Hippocampal formation (tissue), 2 donors: ENCODE data around the gene PRRG4.
"Not testable (repeated sequence)": the region's sequence is repeated elsewhere in the genome, so short reads cannot be mapped to it uniquely, and the experiment has no call there.

ENCODE experiments used
- DNase-seq, 2 donors: peaks; one replicate each; lab custom pipeline; 2025; lab: John Stamatoyannopoulos, UW

Gene PRRG4

DNA sequence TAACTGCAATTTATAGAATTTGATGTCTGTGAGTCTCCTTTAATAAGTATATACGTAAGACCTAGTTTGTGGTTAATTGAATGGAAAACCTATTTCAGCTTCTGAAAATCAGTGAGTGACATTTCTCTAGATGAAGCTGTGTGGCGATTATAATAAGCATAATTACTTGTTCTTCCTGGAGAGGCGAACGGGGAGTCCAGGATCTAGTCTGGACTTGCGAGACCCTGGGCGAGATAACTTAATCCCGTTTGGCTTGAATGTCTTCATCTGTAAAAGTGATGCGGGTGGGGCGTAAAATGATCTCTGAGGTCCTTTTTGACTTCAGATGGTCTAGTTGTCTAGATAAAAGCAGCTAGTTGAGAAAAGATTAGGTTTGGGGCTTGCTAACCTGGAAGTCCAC is 1.1 kb downstream of the PRRG4 start:
- DNase-seq, result no peak

DNA sequence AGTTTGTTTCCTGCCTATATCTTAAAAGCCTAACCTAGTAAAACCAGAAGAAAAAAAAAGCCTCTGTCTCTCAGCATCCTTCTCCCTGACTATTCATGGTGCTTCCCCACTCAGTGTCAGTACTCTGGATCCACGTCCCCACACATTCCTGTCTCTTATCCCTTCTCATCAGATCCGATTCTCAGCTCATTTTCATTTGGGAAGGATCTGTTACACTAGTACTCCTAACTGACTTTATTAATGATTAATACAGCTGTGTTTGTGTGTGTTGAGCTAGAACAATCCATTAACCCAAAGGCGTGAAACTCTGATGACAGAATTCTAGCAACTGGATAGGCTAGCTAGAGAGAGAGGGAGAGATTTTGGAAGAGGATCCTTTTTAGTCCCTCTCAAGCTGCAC is 1.5 kb downstream of the PRRG4 start:
- no peak for DNase-seq

DNA sequence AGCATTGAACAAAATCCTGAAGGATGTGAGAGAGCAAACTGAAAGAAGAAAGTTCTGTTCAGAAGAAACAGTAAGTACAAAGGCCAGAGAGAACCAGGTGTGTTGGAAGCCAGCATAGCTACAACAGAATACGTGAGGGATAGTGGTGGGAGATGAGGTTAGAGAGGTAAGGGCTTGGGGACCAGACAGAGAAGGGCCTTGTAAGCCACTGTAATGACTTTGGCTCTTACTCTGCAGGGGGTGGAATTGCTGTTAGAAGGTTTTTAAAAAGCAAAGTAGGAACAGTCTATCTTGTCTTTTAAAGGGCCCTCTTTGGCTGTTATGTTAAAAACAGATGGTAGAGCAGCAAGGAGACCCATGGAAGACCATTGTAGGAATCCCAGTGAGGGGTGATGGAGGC is 4.2 kb downstream of the PRRG4 start:
- DNase-seq, result no peak

DNA sequence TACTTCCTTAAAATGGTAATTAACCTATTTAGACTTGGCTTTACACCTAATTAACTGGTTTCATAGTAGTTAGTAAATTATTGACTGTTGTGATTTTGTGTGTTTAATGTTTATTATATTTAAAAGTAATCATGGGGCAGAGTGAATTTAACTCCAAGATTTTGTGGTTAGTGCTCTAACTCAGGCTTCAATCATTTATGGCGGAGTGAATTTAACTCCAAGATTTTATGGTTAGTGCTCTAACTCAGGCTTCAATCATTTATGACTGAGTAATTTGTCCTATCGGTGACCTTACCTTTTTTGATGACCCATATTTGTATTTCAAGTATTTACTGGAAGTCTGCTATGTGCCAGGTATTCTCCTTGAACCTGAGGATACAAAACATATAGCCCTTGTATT is 7.2 kb downstream of the PRRG4 start:
- DNase-seq, result no peak

DNA sequence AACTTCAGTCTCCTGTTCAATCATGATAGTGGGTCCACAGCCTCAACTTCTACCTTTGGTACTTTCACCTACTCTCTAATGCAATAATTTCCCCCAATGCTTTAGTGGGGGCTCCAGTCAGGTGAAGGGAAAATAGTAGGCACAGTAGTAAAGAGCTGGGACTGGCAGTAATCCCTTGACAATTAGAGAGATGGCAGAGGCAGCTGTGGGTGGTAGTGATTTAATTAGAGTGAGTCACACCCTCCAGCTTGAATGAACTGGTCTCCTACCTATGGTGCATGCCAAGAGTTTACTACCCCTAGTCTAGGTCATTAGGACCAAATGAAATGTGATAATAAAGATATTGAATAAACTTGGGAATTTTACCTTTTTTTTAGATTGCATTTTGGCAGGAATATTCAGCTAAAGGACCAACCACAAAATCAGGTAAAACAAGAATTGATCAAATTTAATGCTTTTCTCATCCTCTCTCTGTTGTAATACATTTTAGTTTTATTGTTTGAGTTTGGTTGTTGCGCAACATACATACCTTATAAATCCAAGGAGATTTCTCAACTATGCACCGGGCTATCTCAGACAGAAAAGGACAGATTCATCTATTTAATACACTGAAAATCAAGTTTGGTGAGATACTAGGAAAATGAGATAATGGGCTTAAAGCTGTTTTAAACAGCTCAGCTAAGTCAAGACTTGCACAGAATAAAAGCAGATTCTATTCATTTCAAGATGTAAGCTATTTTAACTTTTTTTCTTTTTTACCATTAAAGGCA is 9.0 kb downstream of the PRRG4 start:
- DNase-seq, result no peak

DNA sequence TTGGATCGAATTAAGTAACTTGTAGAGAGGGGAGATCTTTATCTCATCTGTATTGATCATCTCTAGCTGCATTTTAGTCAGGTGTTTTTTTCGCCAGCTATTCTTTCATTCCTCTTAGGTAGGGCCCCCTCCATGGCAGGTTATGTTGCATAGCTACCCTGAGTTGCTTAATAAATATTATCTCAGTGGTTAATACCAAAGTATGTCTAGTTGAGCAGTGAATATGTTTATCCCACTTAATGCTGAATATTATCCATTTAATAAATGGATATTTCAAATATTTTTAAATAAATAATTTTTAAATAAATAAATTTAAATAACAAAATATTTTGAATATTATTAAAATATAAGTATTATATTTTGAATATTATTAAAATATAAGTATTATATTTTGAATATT is 9.6 kb downstream of the PRRG4 start:
- DNase-seq, result no peak

DNA sequence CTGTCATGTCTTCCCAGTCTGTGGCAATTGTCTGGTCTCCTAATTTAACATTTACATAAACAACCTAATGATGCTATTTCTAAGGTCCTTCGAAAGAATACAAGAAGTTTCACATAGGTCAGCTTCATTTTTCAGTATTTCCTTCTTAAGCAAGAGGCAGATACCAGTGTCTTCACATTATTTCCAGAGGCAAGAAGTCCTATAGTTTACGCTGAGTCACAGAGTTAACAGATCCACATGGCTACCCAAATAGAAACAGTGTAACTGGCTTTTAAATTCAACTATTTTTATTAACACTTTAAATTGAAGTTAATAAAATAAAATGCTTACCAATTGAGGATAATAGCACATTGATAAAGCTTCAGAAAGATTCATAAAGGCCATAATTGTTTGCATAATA is 10.9 kb downstream of the PRRG4 start:
- no peak for DNase-seq

DNA sequence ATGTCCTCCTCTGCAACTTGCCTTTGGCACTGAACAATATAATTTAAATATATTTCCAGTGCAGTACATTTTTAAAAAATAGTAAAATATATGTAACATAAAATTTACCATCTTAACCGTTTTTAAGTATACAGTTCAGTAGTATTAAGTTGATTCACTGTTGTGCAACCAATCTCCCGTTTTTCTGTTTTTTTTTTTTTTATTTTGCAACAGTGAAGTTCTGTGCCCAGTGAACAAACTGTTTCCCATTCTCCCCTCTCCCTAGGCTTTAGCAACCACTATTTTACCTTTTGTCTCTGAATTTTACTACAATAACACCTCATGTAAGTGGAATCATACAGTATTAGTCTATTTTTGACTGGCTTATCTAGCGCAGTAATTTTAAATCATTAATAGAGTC is 13.8 kb downstream of the PRRG4 start:
- DNase-seq, result no peak

DNA sequence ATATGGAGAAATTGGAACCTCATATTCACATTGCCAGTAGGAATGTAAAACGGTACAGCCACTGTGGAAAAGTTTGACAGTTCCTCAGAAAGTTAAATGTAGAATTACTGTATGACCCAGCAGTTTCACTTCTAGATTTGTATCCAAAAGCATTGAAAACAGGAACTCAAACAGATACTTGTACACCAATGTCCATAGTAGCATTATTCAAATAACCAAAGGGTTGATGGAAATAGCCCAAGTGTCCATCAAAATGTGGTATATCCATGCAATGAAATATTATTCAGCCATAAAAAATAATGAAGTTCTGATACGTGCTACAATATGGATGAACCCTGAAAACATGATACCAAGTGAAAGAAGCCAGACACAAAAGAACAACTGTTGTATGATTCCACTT is 17.8 kb downstream of the PRRG4 start:
- no peak for DNase-seq

DNA sequence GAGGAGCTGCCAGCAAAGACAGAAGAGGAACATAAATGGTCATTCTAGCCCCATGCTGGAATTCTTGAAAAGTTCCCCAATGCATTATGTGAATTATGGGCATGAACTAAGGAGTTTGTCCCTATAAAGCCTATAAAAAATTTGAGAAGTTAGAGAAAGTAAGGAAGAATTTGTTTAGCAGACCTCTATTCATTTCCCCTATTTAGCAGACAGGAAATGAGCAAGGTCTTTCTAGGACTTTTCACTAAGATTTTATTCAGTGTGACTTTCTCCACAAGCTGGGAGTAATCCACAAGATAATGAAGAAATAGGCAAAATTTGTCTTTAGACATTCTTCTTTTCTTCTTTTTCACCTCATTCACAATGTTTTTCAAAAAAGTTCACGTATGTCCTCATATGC is 20.0 kb downstream of the PRRG4 start:
- DNase-seq, result no peak

DNA sequence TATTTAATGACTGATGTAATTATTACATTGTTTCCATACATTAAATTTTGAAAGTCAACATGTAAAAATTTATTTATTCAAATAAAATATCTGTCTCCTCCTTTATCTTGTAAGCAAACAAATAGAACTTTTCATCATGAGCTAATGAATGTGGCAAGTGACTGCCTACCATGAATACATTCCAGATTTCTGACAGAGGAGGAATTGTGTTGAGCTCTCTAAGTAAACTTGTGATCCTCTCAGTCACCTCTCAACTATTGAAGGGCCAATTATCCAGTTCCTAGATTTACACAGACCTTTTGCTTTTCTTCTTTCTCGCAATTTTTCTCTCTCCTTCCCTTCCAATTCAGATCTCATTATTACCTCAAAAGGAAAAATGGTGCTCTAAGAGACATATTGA is 21.5 kb downstream of the PRRG4 start:
- no peak for DNase-seq

DNA sequence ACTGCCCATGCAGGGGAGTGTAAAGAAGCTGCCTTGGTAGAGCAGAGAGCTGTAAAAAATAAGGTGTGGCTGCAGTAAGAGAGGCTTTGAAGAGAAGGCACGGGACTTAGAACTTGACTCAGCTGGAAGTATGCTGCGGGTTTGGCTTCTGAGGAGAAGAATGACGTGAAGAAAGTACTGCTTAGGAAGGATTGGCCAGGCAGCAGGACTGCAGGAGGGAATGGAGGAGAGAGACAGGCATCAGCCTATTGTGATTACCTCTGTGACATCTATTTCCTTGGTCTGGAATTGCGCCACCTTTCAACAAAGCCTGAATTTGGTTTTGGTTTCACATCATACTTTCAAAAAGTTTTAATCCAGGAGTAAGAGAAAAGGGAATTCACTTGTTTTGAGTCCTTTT is 22.5 kb downstream of the PRRG4 start:
- no peak for DNase-seq

DNA sequence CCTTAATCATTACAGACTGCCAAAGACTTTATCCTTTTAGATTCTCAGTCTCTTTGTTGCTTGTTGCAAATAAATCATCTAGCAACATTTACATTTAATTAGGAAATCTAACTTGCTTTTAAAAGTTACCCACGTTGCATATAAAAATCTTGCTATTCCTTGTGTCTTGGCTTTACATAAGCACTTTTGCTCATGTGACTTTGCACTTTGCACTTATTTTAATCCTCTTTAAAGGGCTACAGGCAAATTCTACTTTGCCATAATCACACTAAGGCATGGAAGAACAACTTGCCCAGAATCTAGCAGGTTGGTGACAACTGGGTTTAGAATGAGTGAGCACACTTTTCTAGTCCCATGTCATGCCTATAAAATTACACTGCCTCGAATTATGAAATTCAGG is 25.9 kb downstream of the PRRG4 start:
- DNase-seq, result no peak

DNA sequence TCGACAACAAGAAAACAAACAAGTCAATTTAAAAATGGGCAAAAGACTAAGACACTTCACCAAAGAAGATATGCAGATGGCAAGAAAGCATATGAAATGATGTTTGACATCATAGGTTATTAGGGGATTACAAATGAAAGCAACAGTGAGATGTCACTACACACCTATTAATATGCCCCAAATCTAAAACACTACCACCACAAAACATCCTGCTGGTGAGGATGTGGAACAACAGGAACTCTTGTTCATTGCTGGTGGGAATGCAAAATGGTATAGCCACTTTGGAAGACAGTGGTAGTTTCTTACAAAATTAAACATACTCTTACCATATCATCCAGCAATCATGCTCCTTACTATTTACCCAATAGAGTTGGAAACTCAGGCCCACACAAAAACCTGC is 29.0 kb downstream of the PRRG4 start:
- DNase-seq, result no peak

DNA sequence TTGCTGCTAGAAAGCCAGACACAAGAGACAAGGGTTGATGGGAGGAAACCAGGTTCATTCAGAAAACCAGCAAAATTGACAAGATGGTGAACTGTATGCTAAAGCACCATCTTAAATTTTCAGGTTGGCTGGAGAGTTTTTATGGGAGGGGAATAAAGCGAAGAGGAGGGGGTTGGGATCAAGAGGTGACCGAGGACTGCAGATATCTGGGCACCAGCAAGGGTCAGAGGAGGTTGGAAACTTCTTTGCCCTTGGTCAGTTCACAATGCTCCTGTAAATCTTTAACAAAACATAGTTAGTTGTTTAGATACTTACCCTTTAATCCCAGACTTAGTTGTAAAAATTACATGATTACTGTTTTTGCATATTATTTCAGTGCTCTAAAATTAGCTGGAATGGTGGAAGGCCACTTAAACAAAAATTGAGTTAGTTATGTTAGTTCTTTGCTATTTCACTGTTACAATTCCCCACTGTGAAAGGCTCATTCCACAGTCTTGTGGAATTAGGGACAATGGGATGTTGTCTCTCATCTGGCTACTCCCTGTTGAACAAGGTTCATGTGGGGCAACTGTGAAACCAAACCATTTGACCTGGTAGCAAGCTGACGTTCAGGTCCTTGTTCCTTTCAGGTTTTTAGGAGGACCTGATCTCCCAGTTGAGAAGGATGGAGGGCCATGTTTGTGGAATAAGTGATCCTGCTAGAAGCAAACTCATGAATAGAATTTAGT is 32.3 kb downstream of the PRRG4 start:
- DNase-seq, result no peak

DNA sequence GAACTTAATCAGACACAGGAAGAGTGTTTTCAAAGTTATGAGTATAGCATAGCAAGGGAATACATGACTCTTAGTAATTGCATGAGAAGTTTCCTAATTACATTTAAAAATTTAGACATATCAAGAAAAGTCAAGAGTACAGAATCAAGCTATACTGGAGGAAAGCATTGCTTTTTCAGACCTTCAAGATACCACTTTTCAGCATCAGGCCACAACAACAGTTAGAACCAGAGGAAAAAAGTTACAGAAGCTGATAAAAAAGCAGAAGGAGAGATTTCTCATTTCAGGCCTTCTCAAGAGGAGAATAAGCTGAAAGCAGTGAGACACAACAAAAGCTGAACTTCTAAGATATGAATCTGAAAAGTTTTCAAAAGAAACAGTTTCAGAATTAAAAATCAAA is 34.8 kb downstream of the PRRG4 start:
- no peak for DNase-seq

DNA sequence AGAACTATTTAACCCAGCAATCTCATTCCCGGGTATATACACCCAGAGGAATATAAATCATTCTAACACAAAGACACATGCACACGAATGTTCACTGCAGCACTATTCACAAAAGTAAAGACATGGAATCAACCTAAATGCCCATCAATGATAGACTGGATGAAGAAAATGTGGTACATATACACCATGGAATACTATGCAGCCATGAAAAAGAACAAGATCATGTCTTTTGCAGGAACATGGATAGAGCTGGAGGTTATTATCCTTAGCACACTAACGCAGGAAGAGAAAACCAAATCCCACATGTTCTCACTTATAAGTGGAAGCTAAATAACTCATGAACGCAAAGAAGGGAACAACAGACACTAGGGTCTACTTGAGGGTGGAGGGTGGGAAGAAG is 39.0 kb downstream of the PRRG4 start:
- DNase-seq, result not testable (repeated sequence)

DNA sequence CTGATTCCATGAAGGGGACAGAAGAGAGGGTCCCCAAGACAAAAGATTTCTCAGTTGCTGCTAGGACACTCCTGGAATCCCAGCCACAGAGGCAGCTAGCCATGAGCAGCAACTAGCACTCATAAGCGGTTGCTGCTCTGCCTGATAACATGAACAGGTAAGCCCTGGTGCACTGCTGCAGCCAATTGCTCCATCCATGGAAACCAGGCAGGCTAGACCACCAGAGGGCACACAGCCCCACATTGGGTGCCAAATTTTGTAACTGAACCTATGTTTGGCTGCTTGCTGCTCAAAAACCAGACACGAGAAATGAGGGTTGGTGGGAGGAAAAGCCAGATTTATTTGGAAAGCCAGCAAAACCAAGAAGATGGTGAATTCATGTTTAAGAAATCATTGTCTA is 40.9 kb downstream of the PRRG4 start:
- DNase-seq, result no peak

DNA sequence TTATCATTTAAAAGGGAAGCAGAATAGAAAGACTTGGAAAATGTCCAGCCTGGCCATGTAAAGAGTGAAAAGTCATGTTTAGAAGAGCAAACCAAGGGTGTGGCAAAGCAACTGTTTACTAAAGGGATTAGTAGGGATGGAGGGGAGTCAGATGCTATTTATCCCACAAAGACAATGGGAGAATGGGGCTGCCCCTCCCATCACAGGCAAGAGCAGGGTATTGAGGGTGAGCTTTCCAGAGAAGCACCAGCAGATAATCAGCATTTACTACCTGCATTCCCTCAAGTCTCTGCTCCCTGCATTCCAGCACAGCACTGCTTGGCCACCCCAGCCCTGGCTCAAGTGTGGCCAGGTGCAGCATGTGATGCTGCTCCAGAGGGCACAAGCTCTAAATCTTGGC is 44.4 kb downstream of the PRRG4 start:
- DNase-seq, result no peak

DNA sequence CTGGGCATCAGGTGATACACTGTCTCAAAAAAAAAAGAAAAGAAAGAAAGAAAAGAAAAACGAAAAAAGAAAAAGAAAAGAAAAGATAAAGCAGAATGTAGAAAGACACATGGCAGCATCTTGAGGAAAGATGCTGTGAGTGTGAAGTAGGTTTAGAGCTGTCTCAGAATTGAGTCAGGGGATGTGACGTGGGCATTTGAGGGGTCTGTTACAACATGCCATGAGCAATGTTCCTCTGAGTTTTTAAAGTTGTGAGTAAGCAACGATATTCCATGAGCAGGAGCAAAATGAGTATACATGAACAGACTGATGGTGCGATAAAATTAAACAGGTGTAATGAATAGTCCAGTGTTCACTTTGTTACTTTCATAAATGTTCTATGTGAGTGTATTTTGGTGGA is 51.6 kb downstream of the PRRG4 start:
- DNase-seq, result no peak

DNA sequence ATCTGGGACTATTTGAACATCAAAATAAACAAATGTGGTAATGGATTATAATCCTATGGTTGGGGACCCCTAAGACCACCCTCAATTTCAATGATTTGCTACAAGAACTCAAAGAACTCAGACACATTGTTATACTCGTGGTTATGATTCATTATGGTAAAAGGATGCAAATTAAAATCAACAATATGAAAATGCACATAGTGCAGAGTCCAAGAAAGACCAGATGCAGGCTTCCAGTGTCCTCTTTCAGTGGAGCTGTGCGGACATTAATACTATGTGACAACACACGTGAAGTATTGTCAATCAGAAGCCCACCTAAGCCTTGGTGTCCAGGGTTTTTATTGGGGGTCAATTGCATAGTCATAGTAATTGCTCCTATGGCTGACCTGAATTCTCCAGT is 53.7 kb downstream of the PRRG4 start:
- no peak for DNase-seq

DNA sequence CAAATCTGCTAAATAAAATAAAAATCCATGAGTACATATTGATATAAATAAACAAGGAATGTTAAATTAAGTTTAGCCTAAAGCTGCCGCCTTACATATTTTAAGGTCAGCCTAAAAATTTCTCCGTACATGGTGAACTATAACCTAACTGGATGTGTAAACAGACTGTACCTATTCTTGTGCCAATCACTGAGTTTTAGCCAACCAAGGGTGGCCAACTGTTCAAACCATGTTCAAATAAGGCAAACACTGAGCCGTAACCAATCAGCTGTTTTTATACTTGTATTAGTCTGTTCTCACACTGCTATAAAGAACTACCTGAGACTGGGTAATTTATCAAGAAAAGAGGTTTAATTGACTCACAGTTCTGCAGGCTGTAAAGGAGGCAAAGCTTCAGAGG is 54.3 kb downstream of the PRRG4 start:
- no peak for DNase-seq

DNA sequence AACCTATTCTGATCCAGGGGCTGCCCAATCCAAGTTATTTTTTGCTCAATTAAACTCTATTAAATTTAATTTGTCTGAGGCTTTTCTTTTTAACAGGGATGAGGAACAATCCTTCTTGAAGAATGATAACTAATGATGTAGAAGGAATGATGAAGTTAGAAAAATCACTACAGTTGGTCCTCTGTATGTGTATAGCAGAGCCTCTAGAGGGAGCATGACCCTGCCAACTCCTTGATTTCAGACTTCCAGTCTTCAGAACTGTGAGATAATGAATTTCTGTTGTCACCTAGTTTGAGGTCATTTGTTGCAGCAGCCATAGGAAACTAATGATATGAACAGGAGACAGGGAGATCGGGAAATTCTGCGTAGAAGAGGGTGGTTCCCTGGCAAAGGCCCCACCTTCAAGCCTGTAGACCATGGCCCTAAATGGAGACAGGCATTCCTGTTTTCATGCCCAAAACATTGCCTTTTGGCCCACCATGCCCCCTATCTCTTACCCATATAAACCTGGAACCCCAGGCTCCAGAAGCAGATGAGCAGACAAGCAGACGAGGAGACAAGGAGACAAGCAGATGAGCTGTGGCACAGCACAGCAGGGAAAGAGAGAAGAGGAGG is 55.1 kb downstream of the PRRG4 start:
- no peak for DNase-seq
